ENCODE results near the gene MAGI2.

Gene MAGI2

DNA sequence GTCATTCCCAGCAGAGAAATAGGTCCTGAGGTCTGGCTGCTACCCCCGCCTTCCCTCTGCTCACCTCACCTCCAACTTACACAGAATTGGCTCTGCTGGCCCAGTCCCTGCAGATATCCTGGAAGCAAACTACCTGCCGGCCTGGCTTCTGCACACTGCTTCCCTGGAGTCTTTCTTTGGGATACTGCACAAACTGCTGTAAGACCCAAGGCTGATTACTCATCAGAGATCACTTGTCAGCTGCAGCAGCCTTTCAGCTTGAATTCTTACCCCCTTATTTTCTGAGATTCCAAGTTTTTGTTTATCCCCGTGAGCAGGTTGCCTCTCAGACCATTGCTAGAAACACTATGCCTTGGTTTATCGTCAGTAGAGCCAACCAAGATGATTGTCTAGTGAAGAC, 1228.5 kb downstream of the MAGI2 start:
- no peak overlapping the region for H3K9ac ChIP-seq (ENCODE audit: low read length)
- no peak for TF ChIP-seq EZH2phosphoT487 (conservative IDR thresholded peaks at IDR 0.05; ENCODE audit: low read length)
- TF ChIP-seq, protein P1, sequence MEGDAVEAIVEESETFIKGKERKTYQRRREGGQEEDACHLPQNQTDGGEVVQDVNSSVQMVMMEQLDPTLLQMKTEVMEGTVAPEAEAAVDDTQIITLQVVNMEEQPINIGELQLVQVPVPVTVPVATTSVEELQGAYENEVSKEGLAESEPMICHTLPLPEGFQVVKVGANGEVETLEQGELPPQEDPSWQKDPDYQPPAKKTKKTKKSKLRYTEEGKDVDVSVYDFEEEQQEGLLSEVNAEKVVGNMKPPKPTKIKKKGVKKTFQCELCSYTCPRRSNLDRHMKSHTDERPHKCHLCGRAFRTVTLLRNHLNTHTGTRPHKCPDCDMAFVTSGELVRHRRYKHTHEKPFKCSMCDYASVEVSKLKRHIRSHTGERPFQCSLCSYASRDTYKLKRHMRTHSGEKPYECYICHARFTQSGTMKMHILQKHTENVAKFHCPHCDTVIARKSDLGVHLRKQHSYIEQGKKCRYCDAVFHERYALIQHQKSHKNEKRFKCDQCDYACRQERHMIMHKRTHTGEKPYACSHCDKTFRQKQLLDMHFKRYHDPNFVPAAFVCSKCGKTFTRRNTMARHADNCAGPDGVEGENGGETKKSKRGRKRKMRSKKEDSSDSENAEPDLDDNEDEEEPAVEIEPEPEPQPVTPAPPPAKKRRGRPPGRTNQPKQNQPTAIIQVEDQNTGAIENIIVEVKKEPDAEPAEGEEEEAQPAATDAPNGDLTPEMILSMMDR (IDR thresholded peaks at IDR 0.05; ENCODE audit: insufficient read depth, low read length, poor library complexity, severe bottlenecking) = no peak
- H3K9me2 ChIP-seq (replicated peaks; ENCODE audit: insufficient read depth, low read length) = no peaks in the 10 kb centered on the region
- H3K4me2 ChIP-seq (ENCODE audit: low read depth, low read length, poor library complexity, severe bottlenecking) = no peak overlapping the region
- H4K20me1 ChIP-seq (ENCODE audit: low read depth, low read length) = no peaks in the 10 kb centered on the region
- no peaks in the 10 kb centered on the region for H3K36me3 ChIP-seq (ENCODE audit: low read length)
- no peaks in the 10 kb centered on the region for H3F3A ChIP-seq (ENCODE audit: insufficient read depth)
- no peak overlapping the region for H3K4me3 ChIP-seq (ENCODE audit: insufficient read depth, low read length, poor library complexity, severe bottlenecking)
- H2AFZ ChIP-seq (ENCODE audit: low read depth, low read length, severe bottlenecking) = no peak overlapping the region
- no peaks in the 10 kb centered on the region for H3K79me2 ChIP-seq (ENCODE audit: insufficient read depth, low read length)
- no peaks in the 10 kb centered on the region for H3K9me3 ChIP-seq (ENCODE audit: insufficient read depth, low read length)
- H3K27ac ChIP-seq (ENCODE audit: low read depth, low read length) = no peak overlapping the region
- no peaks in the 10 kb centered on the region for H3K27me3 ChIP-seq (ENCODE audit: low read length)

DNA sequence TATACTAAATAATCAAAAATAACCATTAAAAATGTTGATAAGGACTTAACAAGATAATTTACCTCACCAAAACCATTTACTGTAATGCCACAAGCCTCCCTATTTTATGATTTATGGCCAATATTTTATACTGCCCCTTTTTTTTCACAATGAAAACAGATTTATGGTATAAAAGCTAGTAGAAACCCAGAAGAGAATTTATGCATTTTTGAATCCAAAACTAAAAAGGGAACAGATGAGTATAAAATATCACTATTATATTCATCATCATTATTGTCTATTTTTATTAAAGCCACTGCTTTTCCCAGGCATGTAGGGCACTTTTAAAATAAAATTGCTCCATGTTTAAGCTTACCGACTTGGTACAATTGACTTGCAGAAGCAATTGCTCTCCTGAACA, 1229.9 kb downstream of the MAGI2 start:
- Histone ChIP-seq H3K36me3 (ENCODE audit: low read length) (no peaks in the 10 kb centered on the region), H3K4me3 (ENCODE audit: insufficient read depth, low read length, poor library complexity, severe bottlenecking) (no peak overlapping the region), H3K79me2 (ENCODE audit: insufficient read depth, low read length) (no peaks in the 10 kb centered on the region), H3K27me3 (ENCODE audit: low read length) (no peaks in the 10 kb centered on the region), H3F3A (ENCODE audit: insufficient read depth) (no peaks in the 10 kb centered on the region), H4K20me1 (ENCODE audit: low read depth, low read length) (no peaks in the 10 kb centered on the region), H3K9me3 (ENCODE audit: insufficient read depth, low read length) (no peaks in the 10 kb centered on the region), H2AFZ (ENCODE audit: low read depth, low read length, severe bottlenecking) (no peak overlapping the region), H3K27ac (ENCODE audit: low read depth, low read length) (no peak overlapping the region), H3K9ac (ENCODE audit: low read length) (no peak overlapping the region), H3K4me2 (ENCODE audit: low read depth, low read length, poor library complexity, severe bottlenecking) (no peak overlapping the region), H3K9me2 (replicated peaks; ENCODE audit: insufficient read depth, low read length) (no peaks in the 10 kb centered on the region)
- TF ChIP-seq, protein P1 (IDR thresholded peaks at IDR 0.05; ENCODE audit: insufficient read depth, low read length, poor library complexity, severe bottlenecking) = no peak
- TF ChIP-seq EZH2phosphoT487 (conservative IDR thresholded peaks at IDR 0.05; ENCODE audit: low read length) = no peak

- Histone ChIP-seq H3K4me2 (ENCODE audit: low read depth, low read length, poor library complexity, severe bottlenecking) (no peak overlapping the region), H3K9me2 (replicated peaks; ENCODE audit: insufficient read depth, low read length) (no peaks in the 10 kb centered on the region), H3K4me3 (ENCODE audit: insufficient read depth, low read length, poor library complexity, severe bottlenecking) (no peak overlapping the region), H3K27ac (ENCODE audit: low read depth, low read length) (no peak overlapping the region), H4K20me1 (ENCODE audit: low read depth, low read length) (no peaks in the 10 kb centered on the region), H3K9ac (ENCODE audit: low read length) (no peak overlapping the region), H2AFZ (ENCODE audit: low read depth, low read length, severe bottlenecking) (no peak overlapping the region), H3K9me3 (ENCODE audit: insufficient read depth, low read length) (no peaks in the 10 kb centered on the region), H3K27me3 (ENCODE audit: low read length) (no peaks in the 10 kb centered on the region), H3K36me3 (ENCODE audit: low read length) (no peaks in the 10 kb centered on the region), H3K79me2 (ENCODE audit: insufficient read depth, low read length) (no peaks in the 10 kb centered on the region), H3F3A (ENCODE audit: insufficient read depth) (no peaks in the 10 kb centered on the region)
- TF ChIP-seq EZH2phosphoT487 (conservative IDR thresholded peaks at IDR 0.05; ENCODE audit: low read length) = no peak
- TF ChIP-seq, protein P1 (IDR thresholded peaks at IDR 0.05; ENCODE audit: insufficient read depth, low read length, poor library complexity, severe bottlenecking) = no peak
These were observed 1231.3 kb downstream of the MAGI2 start for GRCh38 chr7:78222001-78222751.
